ENCODE results near the gene CTSW. TPM values are rescaled to one million over a fixed set of nuclear protein-coding genes. Genes with fewer than 3 reads are reported as not detected.

CTSW gene
- polyA plus RNA-seq, 1 of the 3 experiments (the other 2 are of a cell fraction), result 0.49 TPM

- Histone ChIP-seq H3K79me2 (ENCODE audit: insufficient read depth) (peaks cover 65% of the 10 kb centered on the region), H3K9me3 (no peaks in the 10 kb centered on the region), H3K27me3 (ENCODE audit: insufficient read depth) (no peaks in the 10 kb centered on the region), H3K4me2 (peak within 1 kb of the TSS; percentile 99), H3F3A (replicated peaks; ENCODE audit: insufficient read depth) (peaks cover 43% of the 10 kb centered on the region), H3K4me1 (ENCODE audit: control insufficient read depth in 1 of 2, insufficient read depth in 2 of 2, low read depth in 1 of 2, low read length in 1 of 2) (peaks cover 10 to 27% of the 10 kb centered on the region in 2 experiments), H3K9ac (peak within 1 kb of the TSS; percentile 86), H3K9me2 (no peaks in the 10 kb centered on the region), H3K27ac (ENCODE audit: low read depth in 2 of 2, low read length in 1 of 2) (peak within 1 kb of the TSS; percentile 93), H2AFZ (ENCODE audit: low read depth) (peak within 1 kb of the TSS; percentile 69; the same call in 1 of the 2 replicates), H3K4me3 (ENCODE audit: low read depth in 2 of 2, low read length in 1 of 2) (peak within 1 kb of the TSS; percentile 97 to 99), H4K20me1 (ENCODE audit: insufficient read depth) (peaks cover 21% of the 10 kb centered on the region), H3K36me3 (replicated peaks in 1 of 2; ENCODE audit: control insufficient read depth in 1 of 2, insufficient read depth in 2 of 2, low read length in 1 of 2) (peaks cover 23 to 51% of the 10 kb centered on the region in 2 experiments)
- POLR2A ChIA-PET, result interaction anchor here (0.6 to 5.0 kb wide), 14 partner anchors 9 to 1082 kb away, joined by 3 to 59 read pairs (median 5); partner anchors contain the start of genes BANF1, CCDC85B, CTSW and EIF1AD
- DNase-seq, result peak; percentile 94
- WGBS (ENCODE audit: low lambda C conversion rate), result 0% methylated on average over 6 of the region's 78 CpGs
- CTCF ChIA-PET, result interaction anchor here (0.7 to 18.4 kb wide), 26 partner anchors 10 to 319 kb away, joined by 3 to 374 read pairs (median 4); partner anchors contain the start of genes BANF1, C11orf68, CCDC85B and CTSW
- TF ChIP-seq MEF2A (IDR thresholded peaks at IDR 0.05; ENCODE audit: borderline replicate concordance, low read depth) (no peak), EZH2phosphoT487 (IDR thresholded peaks at IDR 0.05; ENCODE audit: borderline replicate concordance, low read depth) (no peak), TCF12 (IDR thresholded peaks at IDR 0.05) (peak; percentile 54; the same call in 1 of the 2 replicates), FOXM1 (IDR thresholded peaks at IDR 0.05; ENCODE audit: low read depth) (no peak), SMC3 (IDR thresholded peaks at IDR 0.05; ENCODE audit: low read depth, low read length) (no peak), TAF1 (IDR thresholded peaks at IDR 0.05; ENCODE audit: borderline replicate concordance, low read depth, low read length) (peak; percentile 69), YY1 (IDR thresholded peaks at IDR 0.05; ENCODE audit: low read depth) (peak; percentile 83), GABPA (IDR thresholded peaks at IDR 0.05; ENCODE audit: low read depth) (peak; percentile 84), RXRA (IDR thresholded peaks at IDR 0.05; ENCODE audit: borderline replicate concordance, low read depth) (no peak), REST (IDR thresholded peaks at IDR 0.05; ENCODE audit: low read depth, low read length) (peak; percentile 44; the same call in 1 of the 2 replicates), MAX (IDR thresholded peaks at IDR 0.05; ENCODE audit: low read depth) (peak; percentile 89), FOSL2 (IDR thresholded peaks at IDR 0.05; ENCODE audit: borderline replicate concordance, low read depth) (no peak), POLR2AphosphoS5 (IDR thresholded peaks at IDR 0.05; ENCODE audit: low read depth, low read length) (peak; percentile 81), USF1 (IDR thresholded peaks at IDR 0.05; ENCODE audit: borderline replicate concordance, low read depth) (peak; percentile 51; the same call in 1 of the 2 replicates), RFX5 (IDR thresholded peaks at IDR 0.05; ENCODE audit: low read length) (0 out of 2 replicates have a peak, but pooled peaks have one; percentile 49), RAD21 (IDR thresholded peaks at IDR 0.05; ENCODE audit: low read length) (no peak), ZBTB33 (IDR thresholded peaks at IDR 0.05; ENCODE audit: borderline replicate concordance, low read depth) (peak; percentile 69; the same call in 1 of the 2 replicates), TEAD4 (IDR thresholded peaks at IDR 0.05; ENCODE audit: borderline replicate concordance, insufficient read depth) (no peak), MXI1 (IDR thresholded peaks at IDR 0.05; ENCODE audit: low read depth, low read length) (peak; percentile 62; the same call in 1 of the 2 replicates), RCOR1 (IDR thresholded peaks at IDR 0.05; ENCODE audit: low read length) (peak; percentile 64), CHD2 (IDR thresholded peaks at IDR 0.05; ENCODE audit: low read length, partially characterized antibody) (peak; percentile 82), PBX3 (IDR thresholded peaks at IDR 0.05) (peak; percentile 84), ELF1 (IDR thresholded peaks at IDR 0.05) (peak; percentile 83), GATA2 (CRISPR knock-in tag; IDR thresholded peaks at IDR 0.05) (no peak), NRF1 (IDR thresholded peaks at IDR 0.05; ENCODE audit: low read depth, low read length) (no peak)
Measured at GRCh38 chr11:65860278-65861164, 19.1 kb upstream of the CTSW start, which contains the start of gene MUS81. Gene MUS81 (plus strand): TSS chr11:65860433. CDS start chr11:65860754, 321 bp downstream.

All from SK-N-SH (cell line).